Osteocyte (in vitro differentiated cells): ENCODE measurements around the gene SLC47A1. TPM values are rescaled to one million over a fixed set of nuclear protein-coding genes. Genes with fewer than 3 reads are reported as not detected.

Experiments
- DNase-seq: peaks from one replicate; pipeline ENCODE4 v3.0.0; 2021; ENCODE audit warnings: mixed read lengths; ENCODE audit not compliant: unreplicated experiment; ENCODE audit errors: extremely low spot score
- H3K27ac Mint-ChIP-seq: one replicate; pipeline ENCODE4 v1.8.0; 2021; ENCODE audit warnings: mild to moderate bottlenecking, mixed read lengths; ENCODE audit not compliant: unreplicated experiment
- H3K27me3 Mint-ChIP-seq: one replicate; pipeline ENCODE4 v1.8.0; 2021; ENCODE audit warnings: mixed read lengths; ENCODE audit not compliant: unreplicated experiment
- H3K36me3 Mint-ChIP-seq: one replicate; pipeline ENCODE4 v1.8.0; 2021; ENCODE audit warnings: mixed read lengths; ENCODE audit not compliant: unreplicated experiment
- H3K4me1 Mint-ChIP-seq: one replicate; pipeline ENCODE4 v1.8.0; 2021; ENCODE audit warnings: mixed read lengths; ENCODE audit not compliant: unreplicated experiment
- H3K4me3 Mint-ChIP-seq: one replicate; pipeline ENCODE4 v1.8.0; 2021; ENCODE audit warnings: mild to moderate bottlenecking, moderate library complexity, mixed read lengths; ENCODE audit not compliant: unreplicated experiment
- H3K9me3 Mint-ChIP-seq: one replicate; pipeline ENCODE4 v1.8.0; 2021; ENCODE audit warnings: mixed read lengths; ENCODE audit not compliant: unreplicated experiment
- total RNA-seq: library from RNA; stranded (reverse); gene quantifications from 2 replicates; pipeline ENCODE4 v1.2.1, GENCODE V29; 2021
- TF ChIP-seq, protein P1 (sequence below): fragments of 200-600 bp; sonication (generic); IDR thresholded peaks from 2 replicates; pipeline ENCODE4 v1.5.0; 2021; ENCODE audit warnings: antibody characterized with exemption, mild to moderate bottlenecking, moderate library complexity

Gene SLC47A1
- total RNA-seq, 1 donor from 2014 or later = 2.4 TPM

DNA sequence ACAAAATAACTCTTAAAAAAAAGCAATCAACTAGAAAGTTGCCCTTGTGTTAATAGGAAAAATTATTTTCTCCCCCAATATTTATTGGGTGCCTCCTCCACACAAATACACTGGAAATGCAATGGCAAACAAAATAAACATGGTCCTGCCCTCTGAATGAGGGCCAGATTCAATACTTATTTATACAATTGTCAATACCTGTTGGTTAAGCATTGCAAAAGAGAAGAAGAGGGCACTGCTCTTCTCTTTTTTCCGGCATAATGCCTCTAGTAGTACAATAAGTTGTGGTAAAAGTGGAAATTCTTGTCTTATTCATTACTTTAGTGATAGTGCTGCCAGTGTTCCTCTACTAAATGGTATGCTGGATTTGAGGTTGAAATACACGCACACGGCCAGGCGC is 92.4 kb downstream of the SLC47A1 start:
- no peaks in the 10 kb centered on the region for H3K27me3 Mint-ChIP-seq
- no peaks in the 10 kb centered on the region for H3K9me3 Mint-ChIP-seq
- no peak for DNase-seq
- no peak overlapping the region for H3K4me3 Mint-ChIP-seq
- TF ChIP-seq, protein P1, sequence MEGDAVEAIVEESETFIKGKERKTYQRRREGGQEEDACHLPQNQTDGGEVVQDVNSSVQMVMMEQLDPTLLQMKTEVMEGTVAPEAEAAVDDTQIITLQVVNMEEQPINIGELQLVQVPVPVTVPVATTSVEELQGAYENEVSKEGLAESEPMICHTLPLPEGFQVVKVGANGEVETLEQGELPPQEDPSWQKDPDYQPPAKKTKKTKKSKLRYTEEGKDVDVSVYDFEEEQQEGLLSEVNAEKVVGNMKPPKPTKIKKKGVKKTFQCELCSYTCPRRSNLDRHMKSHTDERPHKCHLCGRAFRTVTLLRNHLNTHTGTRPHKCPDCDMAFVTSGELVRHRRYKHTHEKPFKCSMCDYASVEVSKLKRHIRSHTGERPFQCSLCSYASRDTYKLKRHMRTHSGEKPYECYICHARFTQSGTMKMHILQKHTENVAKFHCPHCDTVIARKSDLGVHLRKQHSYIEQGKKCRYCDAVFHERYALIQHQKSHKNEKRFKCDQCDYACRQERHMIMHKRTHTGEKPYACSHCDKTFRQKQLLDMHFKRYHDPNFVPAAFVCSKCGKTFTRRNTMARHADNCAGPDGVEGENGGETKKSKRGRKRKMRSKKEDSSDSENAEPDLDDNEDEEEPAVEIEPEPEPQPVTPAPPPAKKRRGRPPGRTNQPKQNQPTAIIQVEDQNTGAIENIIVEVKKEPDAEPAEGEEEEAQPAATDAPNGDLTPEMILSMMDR = no peak
- no peak overlapping the region for H3K27ac Mint-ChIP-seq
- peaks cover 5% of the 10 kb centered on the region for H3K4me1 Mint-ChIP-seq
- H3K36me3 Mint-ChIP-seq = no peaks in the 10 kb centered on the region

Other genes with a start within 250 kb of the SLC47A1 start
- 15.8 and 16.5 TPM in 2 replicates for gene B9D1, start 171.1 kb upstream of the SLC47A1 start, total RNA-seq
- gene MAPK7, start 155.4 kb upstream of the SLC47A1 start, total RNA-seq = 33.9 and 37.1 TPM in 2 replicates
- gene MFAP4, start 146.7 kb upstream of the SLC47A1 start, total RNA-seq = 73.4 and 85.8 TPM in 2 replicates
- gene RNF112, start 122.6 kb upstream of the SLC47A1 start, total RNA-seq = 0.39 and 0.89 TPM in 2 replicates
- gene ALDH3A2, start 114.9 kb downstream of the SLC47A1 start, total RNA-seq = 87.5 and 97.1 TPM in 2 replicates
- gene SLC47A2, start 182.7 kb downstream of the SLC47A1 start, total RNA-seq = 0.16 and 0.24 TPM in 2 replicates
- 0.52 and 1.6 TPM in 2 replicates for gene ALDH3A1, start 214.4 kb downstream of the SLC47A1 start, total RNA-seq